Effector memory CD4-positive, alpha-beta T cell (primary cell): ENCODE results near the gene ADAMTSL2.

ENCODE experiments used
- DNase-seq, 3 donors: peaks; one replicate each; pipeline ENCODE4 v3.0.0-alpha.2; 2020
- H3K27ac ChIP-seq: 2 replicates; pipeline ENCODE4 v1.7.0; 2013; ENCODE audit warnings: mild to moderate bottlenecking, low read length, moderate library complexity; ENCODE audit not compliant: insufficient read depth, poor library complexity, severe bottlenecking
- H3K27me3 ChIP-seq: replicated peaks from 2 replicates; pipeline ENCODE4 v1.7.0; 2013; ENCODE audit warnings: mild to moderate bottlenecking, low read length; ENCODE audit not compliant: insufficient read depth, control insufficient read depth, poor library complexity, severe bottlenecking
- H3K36me3 ChIP-seq: 2 replicates; pipeline ENCODE4 v1.7.0; 2013; ENCODE audit warnings: mild to moderate bottlenecking, low read length, moderate library complexity; ENCODE audit not compliant: control insufficient read depth, insufficient read depth
- H3K4me1 ChIP-seq: 2 replicates; pipeline ENCODE4 v1.7.0; 2013; ENCODE audit warnings: low read length, mild to moderate bottlenecking; ENCODE audit not compliant: control insufficient read depth, insufficient read depth, poor library complexity, severe bottlenecking
- H3K4me3 ChIP-seq: 2 replicates; pipeline ENCODE4 v1.7.0; 2013; ENCODE audit warnings: low read length, low read depth, mild to moderate bottlenecking; ENCODE audit not compliant: insufficient read depth, poor library complexity, severe bottlenecking
- H3K9me3 ChIP-seq: 2 replicates; pipeline ENCODE4 v1.7.0; 2013; ENCODE audit warnings: mild to moderate bottlenecking, low read length, moderate library complexity; ENCODE audit not compliant: control insufficient read depth

The ADAMTSL2 gene

DNA sequence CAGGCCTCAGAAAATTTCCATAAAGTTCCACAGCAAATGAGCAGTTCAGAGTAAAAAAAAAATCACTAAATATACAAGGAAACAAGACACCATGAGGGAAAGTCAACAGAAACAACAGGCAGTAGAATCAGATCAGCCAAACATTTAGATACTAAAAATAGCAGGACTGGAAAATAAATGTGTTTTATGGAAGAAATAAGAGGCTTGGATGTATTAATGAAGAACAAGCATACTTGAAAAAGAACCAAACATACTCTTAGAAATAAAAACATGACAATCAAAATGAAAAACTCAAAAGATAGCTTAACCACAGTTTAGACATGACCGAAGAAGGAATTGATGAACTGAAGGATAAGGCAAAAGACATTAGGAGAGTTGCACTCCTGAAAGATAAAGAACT is 32.4 kb upstream of the ADAMTSL2 start:
- Histone ChIP-seq H3K27me3 (no peaks in the 10 kb centered on the region), H3K36me3 (no peaks in the 10 kb centered on the region), H3K4me1 (no peaks in the 10 kb centered on the region), H3K4me3 (no peak overlapping the region), H3K27ac (no peak overlapping the region), H3K9me3 (no peaks in the 10 kb centered on the region)
- DNase-seq, result no peak

DNA sequence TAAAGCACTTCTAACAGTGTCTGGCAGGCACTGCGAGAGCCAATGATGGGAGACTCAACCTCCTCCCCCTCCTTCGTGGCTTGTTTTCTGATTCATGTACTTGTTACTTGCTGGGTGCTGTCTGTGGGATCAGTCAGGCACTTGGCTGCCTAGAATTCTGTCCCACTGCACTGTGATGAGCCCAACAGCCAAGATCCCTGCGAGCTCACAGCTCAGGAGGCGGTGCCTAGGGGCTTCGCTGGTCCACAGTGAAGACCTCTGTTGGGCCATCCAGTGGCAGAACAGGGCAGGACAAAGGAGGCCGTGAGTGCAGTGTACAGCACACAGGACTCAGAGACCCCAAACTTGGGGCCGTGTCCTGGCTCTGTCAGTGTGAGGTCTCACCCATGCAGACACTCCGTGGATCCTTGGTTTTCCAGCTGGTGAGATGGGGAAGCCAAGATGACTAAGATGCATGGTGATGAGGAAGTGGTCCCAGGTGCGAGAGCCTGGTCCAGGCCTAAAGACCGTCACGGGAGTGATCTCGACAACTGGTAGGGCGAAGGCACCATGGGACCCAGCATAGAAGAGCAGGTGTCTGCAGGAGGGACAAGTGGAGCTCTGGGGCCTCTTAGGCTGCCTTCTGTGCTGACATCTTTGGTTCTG is 29.2 kb upstream of the ADAMTSL2 start:
- no peaks in the 10 kb centered on the region for H3K9me3 ChIP-seq
- no peak overlapping the region for H3K4me3 ChIP-seq
- H3K36me3 ChIP-seq, result no peaks in the 10 kb centered on the region
- H3K27ac ChIP-seq, result no peak overlapping the region
- no peaks in the 10 kb centered on the region for H3K27me3 ChIP-seq
- no peak for DNase-seq
- H3K4me1 ChIP-seq, result peaks cover 11% of the 10 kb centered on the region

DNA sequence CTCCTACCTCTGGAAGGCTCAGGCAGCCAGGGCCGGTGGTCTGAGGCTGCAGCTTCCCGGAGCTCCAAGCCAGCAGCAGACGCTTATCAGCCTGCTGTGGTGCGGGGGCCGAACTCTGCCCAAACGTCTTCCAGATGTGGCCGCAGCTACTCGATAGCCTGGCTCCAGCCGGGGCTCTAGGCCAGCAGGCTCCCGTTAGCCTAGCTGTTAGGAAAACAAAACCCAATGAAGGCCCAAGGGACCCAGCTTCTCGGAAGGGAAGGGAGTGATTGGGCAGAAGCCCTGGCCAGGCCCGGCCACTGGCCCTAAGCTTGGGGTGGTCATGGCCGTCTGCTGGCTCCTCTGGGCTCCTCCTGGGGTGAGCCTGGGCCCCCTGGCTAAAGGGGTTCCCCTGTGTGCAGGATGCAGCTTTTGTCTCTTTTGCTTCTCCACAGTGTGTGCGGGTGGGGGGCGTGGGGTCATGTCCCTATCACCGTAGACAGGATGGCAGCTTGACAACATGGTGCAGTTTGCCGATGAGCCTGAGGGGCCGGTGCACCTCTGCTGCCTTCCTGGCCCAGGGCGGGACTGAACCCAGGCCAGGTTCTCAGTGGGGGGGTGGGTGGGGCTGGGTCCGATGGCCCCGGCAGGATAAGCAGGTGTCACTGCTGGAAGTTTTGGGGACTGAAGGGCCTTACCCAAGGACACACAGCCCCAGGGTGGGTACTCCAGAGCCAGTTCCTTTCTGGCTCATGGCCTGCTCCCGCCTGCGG is 28.4 kb upstream of the ADAMTSL2 start:
- no peak overlapping the region for H3K4me3 ChIP-seq
- DNase-seq, result no peak
- H3K27ac ChIP-seq, result no peak overlapping the region
- no peaks in the 10 kb centered on the region for H3K36me3 ChIP-seq
- H3K27me3 ChIP-seq, result no peaks in the 10 kb centered on the region
- H3K9me3 ChIP-seq, result no peaks in the 10 kb centered on the region
- peaks cover 11% of the 10 kb centered on the region for H3K4me1 ChIP-seq

DNA sequence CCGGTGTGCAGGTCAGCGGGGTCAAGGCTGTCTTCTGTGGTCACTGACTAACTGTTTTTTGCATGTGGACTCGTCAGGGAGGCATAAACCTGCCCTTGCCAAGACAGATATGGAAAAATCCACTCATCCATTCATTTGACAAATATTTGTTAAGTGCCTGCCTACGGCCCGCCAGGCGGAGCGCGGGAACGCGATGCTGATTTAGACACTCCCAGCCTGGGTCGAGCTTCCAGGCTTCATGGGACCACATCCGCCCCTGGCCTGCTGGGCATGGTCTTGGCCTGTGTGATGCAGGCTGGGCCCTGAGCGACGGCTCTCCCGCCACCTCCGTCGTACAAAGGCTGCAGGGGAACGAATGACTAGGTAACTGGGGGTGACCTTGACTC is 27.9 kb upstream of the ADAMTSL2 start:
- no peaks in the 10 kb centered on the region for H3K27me3 ChIP-seq
- H3K4me3 ChIP-seq, result no peak overlapping the region
- no peak overlapping the region for H3K27ac ChIP-seq
- H3K9me3 ChIP-seq, result no peaks in the 10 kb centered on the region
- peaks cover 11% of the 10 kb centered on the region for H3K4me1 ChIP-seq
- H3K36me3 ChIP-seq, result no peaks in the 10 kb centered on the region
- no peak for DNase-seq

DNA sequence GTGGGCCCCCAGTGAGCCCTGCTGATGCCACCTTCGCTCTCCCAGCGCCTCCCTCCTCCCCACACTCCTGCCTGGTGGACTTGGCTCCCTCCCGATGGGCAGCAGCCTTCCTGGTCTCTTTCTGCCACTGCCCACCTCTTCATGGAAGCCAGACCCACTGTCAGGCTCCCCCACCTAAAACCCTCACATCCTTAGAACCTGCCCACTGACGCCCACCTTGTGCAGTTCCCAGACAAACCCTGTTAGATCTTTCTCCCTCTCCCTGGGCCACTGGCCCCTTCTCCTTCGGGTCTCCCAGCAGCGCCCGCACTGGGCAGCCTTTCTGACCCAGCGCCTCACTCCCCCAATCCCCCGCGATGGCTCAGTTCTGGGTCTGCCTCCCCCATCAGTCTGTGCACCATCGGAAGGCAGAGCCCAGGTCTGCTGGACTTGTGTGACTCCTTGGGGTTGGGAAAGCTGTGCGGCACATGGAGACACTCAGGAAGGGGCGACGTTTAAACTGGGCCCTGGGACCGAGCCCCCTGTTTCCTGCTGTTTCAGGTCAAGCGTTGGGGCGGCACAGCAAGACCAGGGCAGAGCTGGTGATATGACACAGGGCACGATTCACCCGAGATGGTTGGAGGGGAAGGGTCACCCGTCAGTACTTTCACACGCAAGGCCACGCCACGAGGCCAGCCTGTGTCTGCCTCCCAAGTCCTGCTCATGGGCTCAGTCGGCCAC is 27.1 kb upstream of the ADAMTSL2 start:
- H3K27ac ChIP-seq, result no peak overlapping the region

DNA sequence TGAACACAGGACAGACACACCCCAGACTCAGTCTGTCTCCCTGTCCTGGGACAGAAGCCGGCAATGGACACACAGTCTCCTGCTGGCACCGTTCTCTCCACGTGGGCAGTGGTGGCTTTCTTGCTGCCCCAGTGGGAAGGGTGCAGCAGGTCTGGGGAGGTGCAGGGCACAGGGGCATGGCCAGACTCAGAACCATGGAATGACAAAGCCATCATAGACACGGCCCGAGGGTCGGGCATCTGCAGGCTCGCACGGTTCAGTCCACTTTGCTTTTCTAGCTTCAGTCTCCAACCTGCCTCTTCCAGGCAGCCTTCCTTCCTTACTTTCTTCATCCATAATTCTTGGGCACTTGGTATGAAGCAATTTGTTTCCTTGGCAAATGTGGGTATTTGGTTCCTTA is 26.5 kb upstream of the ADAMTSL2 start:
- no peak overlapping the region for H3K27ac ChIP-seq

More for the DNA sequence above, 27.1 kb upstream of the ADAMTSL2 start:
- H3K36me3 ChIP-seq, result no peaks in the 10 kb centered on the region
- no peaks in the 10 kb centered on the region for H3K9me3 ChIP-seq
- no peak for DNase-seq
- peaks cover 11% of the 10 kb centered on the region for H3K4me1 ChIP-seq
- H3K4me3 ChIP-seq, result no peak overlapping the region
- H3K27me3 ChIP-seq, result no peaks in the 10 kb centered on the region

DNA sequence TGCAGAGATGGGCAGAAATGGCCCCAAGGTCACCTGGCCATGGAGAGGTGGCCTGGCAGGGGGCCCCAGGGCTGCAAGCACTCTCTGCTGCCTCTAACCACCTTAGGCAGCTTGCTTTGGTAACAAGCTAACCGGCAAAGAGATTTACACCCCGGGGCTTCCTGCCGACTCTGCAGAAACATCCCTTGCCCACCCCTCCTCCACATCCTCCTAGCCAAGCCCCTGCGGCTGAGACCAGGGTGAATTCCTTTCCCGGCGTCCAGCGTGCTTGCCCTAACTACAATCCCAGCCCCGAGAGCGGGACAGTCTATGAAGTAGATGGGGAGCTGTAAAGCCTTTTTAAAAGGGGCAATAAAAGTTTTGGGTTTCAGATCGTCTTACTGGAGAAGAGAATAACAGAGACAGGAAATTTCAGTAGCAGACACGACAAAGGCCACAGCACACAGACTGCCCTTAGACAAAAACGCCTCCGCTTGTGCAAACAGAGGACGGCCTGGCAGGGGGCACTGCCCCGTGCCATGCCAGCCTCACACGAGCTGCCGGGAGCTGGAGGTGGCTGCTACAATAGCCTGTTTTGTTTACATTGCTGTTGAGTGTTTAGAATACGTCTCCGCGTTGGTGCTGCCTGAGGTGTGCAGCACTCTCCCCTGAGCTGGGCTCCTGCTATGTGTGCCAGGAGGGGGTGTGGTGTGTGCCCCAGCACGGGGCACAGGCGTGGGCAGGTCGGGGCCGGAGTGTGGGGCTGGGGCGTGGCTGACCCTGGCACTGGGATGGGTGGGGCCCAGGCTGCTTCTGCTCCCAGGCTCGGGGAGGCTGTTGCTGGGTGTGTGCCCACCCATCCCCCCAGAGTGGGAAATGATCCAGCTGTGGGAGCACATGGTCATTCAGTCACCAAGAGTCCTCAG is 25.1 kb upstream of the ADAMTSL2 start:
- H3K4me3 ChIP-seq, result peak overlapping the region; percentile 2
- DNase-seq, result no peak
- no peaks in the 10 kb centered on the region for H3K36me3 ChIP-seq
- no peaks in the 10 kb centered on the region for H3K9me3 ChIP-seq
- peaks cover 11% of the 10 kb centered on the region for H3K4me1 ChIP-seq
- peak overlapping the region; percentile 1 for H3K27ac ChIP-seq
- H3K27me3 ChIP-seq, result no peaks in the 10 kb centered on the region

More for the DNA sequence above, 26.5 kb upstream of the ADAMTSL2 start:
- Histone ChIP-seq H3K36me3 (no peaks in the 10 kb centered on the region), H3K27me3 (no peaks in the 10 kb centered on the region), H3K4me1 (peaks cover 11% of the 10 kb centered on the region), H3K4me3 (no peak overlapping the region), H3K9me3 (no peaks in the 10 kb centered on the region)
- no peak for DNase-seq

DNA sequence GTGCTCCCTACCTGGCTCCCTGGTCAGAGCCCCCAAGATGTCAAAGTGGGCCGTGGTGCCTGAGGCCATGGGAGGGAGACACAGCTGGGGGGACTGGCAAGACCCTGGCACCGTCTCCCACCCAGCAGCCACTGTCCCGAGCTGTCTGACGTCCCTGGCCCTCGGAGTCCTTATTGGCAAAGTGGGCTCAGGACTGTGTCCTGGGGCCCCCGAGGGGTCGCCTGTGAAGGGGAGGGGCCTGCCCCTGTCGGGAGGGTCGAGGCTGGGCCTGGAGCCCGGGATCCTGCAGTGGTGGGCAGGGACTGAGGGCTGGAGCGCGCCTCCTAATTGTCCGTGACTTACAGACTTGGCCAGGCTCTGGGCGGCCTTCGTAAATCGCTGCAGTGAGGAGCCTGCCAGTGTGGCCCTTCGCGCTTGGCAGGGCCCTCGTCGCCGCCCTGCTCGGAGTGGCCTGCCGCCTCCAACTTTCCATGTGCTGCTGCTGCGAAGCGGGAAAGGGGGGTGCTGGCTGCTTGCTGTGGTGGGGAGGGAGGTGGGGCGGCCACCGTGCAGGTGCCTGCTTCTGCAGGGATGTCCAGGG is 23.5 kb upstream of the ADAMTSL2 start:
- H3K9me3 ChIP-seq, result no peaks in the 10 kb centered on the region
- DNase-seq, result no peak
- peaks cover 11% of the 10 kb centered on the region for H3K4me1 ChIP-seq
- H3K4me3 ChIP-seq, result no peak overlapping the region
- H3K27ac ChIP-seq, result no peak overlapping the region
- H3K27me3 ChIP-seq, result no peaks in the 10 kb centered on the region
- no peaks in the 10 kb centered on the region for H3K36me3 ChIP-seq

DNA sequence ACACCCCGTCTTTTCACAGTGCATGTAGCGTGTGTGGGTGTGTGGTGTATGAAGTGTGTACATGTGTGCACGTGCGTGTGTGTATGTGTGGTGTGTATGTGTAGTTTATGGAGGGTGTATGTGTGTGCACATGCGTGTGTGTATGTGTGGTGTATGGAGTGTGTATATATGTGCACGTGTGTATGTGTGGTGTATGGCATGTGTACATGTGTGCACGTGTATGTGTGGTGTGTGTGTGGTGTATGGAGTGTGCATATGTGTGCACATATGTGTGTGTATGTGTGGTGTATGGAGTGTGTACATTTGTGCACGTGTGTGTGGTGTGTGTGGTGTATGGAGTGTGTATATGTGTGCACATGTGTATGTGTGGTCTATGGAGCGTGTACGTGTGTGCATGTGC is 22.9 kb upstream of the ADAMTSL2 start:
- DNase-seq, result no peak
- H3K36me3 ChIP-seq, result no peaks in the 10 kb centered on the region
- H3K4me3 ChIP-seq, result no peak overlapping the region
- H3K27me3 ChIP-seq, result no peaks in the 10 kb centered on the region
- no peaks in the 10 kb centered on the region for H3K9me3 ChIP-seq
- no peak overlapping the region for H3K27ac ChIP-seq
- peaks cover 11% of the 10 kb centered on the region for H3K4me1 ChIP-seq
